GM19468 (cell line): ENCODE results near the gene SLC6A3.

ENCODE experiments used
- ATAC-seq: cut with Tn5 transposase; IDR thresholded peaks from one replicate; pipeline ENCODE4 v1.9.1; 2021; ENCODE audit warnings: mild to moderate bottlenecking, moderate library complexity, moderate number of reproducible peaks; ENCODE audit not compliant: unreplicated experiment; ENCODE audit errors: extremely low read depth

Gene SLC6A3

DNA sequence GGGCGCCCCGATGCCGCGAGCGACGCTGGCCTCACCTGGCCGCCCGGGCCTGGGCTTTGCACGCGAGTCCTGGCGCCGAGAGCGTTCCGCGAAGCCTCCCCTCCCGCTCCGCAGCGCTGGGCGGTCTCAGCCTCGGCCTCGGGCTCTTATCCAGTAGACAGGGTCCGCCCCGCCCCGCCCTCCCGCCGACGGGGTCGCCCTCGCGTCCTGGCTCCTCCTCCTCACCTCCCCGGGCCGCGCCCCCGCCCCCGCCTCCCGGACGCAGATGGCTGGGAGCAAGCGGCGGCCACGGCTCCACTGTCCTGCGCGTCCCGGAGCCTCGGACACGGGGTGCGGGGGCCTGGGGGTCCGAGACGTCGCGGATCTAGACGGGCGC, at the start of gene SLC6A3:
Gene SLC6A3 (minus strand): TSS at position 128 of the 376 bp plus-strand sequence. CDS start 2,243 bp downstream, outside the sequence.
- ATAC-seq: no peak

GRCh38 chr5:1493941-1494340, 48.7 kb upstream of the SLC6A3 start:
- no peak for ATAC-seq

- ATAC-seq: no peak
Observed at GRCh38 chr5:1493413-1493812, 48.2 kb upstream of the SLC6A3 start.

GRCh38 chr5:1492757-1493156, 47.5 kb upstream of the SLC6A3 start:
- ATAC-seq: no peak

- no peak for ATAC-seq
Observed at GRCh38 chr5:1490376-1490775, 45.1 kb upstream of the SLC6A3 start.

- ATAC-seq: no peak
Observed at GRCh38 chr5:1489754-1490153, 44.5 kb upstream of the SLC6A3 start.

DNA sequence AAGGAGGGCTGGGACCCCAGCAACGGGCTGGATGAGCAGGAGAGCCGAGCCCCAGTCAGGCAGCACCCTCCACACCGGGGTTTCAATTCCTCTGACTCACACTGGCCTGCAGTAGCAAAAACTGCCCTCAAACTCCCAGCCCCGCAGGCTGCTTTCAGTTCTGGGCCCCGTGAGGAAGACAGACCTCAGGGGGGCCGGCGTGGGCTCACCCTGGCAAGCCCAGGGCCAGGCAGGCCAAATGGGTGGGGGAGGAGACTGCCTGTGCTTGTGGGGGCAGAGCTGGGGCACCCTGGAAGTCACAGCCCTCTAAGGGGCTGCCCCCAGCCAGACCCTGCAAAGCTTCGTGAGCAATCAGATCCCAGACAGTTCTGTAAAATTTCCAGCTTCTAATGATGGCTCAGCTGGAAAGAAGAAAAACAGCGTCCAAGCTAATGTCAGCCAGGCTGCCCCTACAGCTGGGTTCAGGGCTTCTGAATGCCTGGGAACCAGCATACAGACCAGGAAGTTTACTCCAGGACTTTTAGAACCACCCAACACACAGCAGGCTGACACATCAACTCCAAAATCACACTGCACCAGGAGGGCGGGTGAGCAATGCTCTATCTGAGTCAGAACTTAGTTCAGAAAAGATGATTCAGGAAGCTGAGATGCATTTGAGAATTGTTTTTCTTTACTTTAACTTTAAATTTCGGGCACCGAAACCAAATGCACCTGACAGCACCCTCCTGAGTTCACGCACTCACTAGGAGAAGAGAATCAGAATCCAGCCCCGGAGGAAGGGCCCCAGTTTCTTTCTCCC, 43.8 kb upstream of the SLC6A3 start:
- peak; percentile 21 for ATAC-seq

DNA sequence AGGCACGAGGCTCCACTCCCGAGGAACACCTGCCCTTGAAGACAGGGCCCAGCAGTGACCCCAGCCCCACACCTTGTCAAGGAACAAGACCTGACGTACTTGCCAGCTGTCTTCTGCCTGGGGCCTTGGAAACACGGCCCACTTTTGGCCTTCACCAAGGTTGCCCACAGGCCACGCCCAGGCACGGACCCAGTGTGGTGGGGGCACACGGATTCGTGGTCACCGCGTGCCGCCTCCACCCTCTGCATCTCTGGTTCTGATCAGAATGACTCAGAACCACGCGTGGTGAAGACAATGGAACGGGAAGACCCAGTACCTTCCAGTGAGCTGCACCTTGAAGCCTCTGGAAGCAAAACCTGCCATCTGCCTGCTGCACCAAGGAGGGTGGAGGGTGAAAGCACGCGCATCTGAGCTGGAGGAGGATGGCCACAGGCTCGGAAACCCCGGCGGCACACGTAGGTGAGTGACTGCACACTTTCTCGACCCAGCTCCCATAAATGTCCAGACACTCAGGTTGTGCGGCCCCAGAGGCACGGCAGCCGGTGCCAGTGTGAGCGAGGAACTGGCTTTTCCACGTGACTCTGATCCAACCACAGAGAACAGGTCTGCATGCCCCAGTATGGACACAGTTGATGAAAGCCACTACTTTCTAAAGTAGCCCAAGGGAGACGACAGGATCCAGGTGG, 42.0 kb upstream of the SLC6A3 start:
- ATAC-seq: no peak

DNA sequence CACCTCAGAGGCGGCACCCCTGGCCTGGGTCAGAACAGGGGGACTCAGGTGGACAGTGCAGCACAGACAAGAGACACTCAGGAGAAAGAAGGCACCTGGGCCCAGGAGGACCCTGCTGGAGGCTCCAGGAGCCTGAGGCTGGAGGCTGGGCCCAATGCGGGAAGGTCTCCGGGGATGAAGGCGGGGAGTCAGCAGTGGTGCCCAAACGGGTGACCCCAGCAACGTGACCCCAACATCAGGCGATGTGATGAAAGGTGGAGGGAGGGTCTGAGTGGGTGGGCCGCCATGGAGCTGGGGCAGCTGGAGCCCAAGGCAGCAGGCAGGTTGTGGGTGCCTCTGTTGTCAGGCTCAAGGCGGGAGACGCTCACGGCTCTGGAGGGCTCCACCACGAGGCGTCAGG, 41.0 kb upstream of the SLC6A3 start:
- ATAC-seq: no peak

DNA sequence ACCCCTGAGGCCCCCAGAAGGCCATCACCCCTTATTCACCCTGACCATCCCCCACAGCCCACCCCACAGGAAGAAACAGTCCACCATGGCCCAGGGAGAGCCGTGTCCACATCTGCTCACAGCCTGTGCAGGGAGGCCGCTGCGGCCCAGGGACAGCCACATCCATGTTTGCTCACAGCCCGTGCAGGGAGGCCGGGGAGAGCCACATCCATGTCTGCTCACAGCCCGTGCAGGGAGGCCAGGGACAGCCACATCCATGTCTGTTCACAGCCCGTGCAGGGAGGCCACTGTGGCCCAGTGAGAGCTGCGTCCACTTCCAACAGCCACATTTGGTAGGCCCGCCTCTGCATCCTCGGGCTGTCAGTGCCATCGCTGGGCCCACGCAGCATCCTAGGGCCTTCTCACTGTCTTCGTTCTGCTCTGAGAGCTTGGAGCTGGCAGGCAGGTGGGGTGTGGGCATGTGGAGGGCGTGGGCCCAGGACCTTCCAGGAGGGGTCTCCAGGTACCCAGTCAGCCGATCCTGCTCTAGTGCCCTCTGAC, 40.4 kb upstream of the SLC6A3 start:
- no peak for ATAC-seq

- ATAC-seq: peak; percentile 16
Observed at GRCh38 chr5:1484730-1485578, 39.7 kb upstream of the SLC6A3 start.

- ATAC-seq: no peak
Observed at GRCh38 chr5:1483856-1484729, 38.9 kb upstream of the SLC6A3 start.

DNA sequence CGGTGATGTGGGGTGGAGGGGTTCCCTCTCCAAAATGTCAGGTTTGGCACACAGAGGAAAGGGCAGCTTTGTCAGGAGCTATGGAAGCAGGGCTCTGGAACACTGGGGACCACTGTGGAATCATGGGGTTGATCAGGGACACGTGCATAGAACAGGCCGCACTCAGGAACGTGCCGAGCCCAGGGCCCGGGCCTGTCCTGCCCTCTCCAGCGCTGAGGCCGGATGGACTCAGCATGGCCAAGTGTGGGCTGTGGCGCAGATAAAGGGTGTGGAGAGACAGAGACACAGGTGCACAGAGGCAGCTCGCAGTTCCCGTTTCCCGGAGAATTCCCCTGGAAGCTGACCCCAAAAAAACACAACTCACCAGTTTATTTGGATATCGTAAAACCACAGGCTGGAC, 37.8 kb upstream of the SLC6A3 start:
- ATAC-seq: no peak

DNA sequence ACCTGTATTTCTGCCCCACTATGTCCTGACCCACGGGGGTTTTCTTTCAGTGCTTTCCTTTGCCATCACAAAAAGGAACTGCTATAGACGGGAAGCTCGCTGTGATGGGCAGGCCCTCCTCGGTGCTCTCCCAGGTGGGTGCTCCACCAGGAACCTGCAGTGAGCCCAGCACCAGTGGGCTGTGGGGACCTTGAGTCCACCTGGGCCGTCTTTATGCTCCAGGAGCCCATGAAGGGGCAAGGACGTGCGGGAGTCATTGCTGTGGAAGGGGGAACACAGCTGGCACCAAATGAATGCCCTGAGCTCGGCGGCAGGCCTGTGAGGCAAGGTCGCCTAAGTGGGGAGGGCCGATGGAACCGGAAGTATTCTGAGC, 36.7 kb upstream of the SLC6A3 start:
- ATAC-seq: no peak

DNA sequence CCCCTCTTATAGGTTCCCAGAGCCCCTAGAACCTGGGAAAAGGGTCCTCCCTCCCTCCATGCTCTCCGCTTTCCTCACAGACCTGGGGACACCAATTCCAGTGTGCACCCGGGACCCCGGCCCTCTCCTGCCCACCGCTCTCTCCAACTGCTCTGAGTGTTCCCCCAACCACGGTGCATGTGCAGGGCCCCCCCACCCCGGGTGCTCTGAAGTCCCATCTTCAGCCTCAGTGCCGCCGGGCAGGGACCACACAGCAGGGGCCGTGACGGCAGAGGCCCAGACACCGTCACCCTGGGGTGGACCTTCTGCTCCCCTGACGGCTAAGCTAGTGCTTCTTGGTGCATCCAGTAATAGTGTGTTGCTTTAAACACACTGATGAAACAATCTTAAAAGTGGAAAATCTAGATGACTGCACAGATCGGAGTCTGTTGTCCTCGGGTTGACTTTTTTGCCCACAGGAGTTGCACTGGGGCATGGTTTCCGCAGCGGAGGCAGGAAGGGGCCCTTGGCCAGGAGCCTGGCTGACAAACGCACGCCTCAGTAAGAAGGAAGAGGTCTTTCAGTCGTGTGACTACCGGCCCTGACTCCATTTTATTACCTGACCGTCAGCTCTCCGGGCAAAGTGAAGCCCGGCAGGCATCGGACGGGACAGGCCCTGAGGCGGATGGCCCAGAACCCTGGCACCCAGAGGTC, 36.2 kb upstream of the SLC6A3 start:
- no peak for ATAC-seq

- ATAC-seq: no peak
Observed at GRCh38 chr5:1480806-1481205, 35.6 kb upstream of the SLC6A3 start.

- ATAC-seq: no peak
Observed at GRCh38 chr5:1480217-1480616, 35.0 kb upstream of the SLC6A3 start.

DNA sequence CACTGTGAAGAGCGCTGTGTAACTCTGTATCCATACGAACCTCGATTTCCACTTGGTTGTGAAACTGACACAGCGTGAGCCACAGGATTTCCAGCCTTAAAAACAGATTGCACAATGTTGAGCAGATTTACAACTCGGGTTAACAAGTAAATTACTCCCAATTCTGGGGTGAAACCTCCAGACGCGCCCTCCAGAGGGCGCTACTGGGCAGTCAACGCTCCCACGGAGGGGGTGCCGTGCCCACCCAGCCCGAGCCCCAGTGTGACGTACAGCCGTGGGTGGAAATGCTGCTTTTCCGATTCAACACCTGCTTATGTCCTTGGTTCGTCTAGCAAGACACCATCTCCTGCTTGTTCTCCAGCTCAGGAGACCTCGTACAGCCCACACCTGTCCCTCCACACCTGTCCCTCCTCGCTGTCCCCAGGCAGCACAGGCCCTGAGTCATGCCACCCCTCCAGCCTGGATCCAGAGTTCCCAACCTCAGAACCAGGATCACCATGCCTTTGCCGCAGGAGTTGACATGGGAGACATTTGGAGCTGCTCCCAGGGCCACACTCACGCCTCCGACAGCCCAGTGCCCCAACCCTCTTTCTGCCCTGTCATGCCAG, 34.4 kb upstream of the SLC6A3 start:
- ATAC-seq: peak; percentile 27

DNA sequence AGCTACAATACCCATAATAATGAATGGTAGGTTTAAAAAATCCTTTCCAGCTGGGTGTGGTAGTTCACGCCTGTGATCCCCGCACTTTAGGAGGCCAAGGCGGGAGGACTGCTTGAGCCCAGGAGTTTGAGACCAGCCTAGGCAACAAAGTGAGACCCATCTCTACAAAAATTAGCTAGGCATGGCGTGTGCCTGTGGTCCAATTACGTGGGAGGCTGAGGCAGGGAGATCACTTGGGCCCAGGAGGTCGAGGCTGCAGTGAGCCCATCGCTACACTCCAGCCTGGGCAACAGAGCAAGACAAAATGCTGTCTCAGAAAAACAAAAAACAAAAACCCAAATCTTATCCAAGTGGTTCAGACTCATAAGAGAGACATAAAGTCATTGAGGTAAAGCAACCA, 33.8 kb upstream of the SLC6A3 start:
- ATAC-seq: no peak
